GM12873 (cell line): Measurements from ENCODE around the gene KCNK10.

ENCODE experiments used
- TF ChIP-seq, protein P1 (sequence below): IDR thresholded peaks from 2 replicates; pipeline ENCODE4 v1.5.1; 2012; ENCODE audit warnings: low read depth, mild to moderate bottlenecking, moderate library complexity, low read length, control low read depth; ENCODE audit not compliant: insufficient read depth; ENCODE audit errors: missing control alignments

KCNK10 gene

DNA sequence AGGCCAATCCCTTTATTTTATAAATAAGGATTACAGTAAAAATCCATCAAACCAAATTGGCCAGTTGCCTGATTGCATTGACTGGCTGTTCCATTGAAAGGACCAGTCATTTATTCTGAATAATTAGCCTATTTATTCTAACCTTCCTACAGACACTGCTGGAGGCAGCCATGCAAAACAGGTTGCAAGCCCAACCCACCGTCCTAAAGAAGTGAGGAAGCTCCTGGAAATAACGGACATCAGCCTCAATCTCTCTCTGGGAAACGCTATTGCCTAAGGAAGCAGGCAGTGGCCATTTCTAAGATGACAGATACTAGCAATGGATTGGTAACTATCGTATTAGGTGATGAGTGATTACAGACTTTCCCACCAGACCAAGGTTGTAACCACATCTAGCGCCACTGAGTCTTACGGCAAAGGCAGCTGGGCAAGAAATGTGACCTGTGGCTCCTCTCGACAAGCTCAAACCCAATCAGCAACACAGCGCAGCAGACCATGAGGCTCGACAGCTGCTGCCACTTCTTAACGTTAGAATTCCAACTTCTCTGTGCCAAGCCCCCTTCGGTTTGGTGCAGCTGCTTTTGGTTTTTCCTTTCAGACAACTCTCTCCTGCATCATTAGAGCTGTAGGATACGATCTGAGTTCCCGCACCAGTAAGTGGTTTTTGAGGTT is 134.2 kb downstream of the KCNK10 start:
- TF ChIP-seq, protein P1, sequence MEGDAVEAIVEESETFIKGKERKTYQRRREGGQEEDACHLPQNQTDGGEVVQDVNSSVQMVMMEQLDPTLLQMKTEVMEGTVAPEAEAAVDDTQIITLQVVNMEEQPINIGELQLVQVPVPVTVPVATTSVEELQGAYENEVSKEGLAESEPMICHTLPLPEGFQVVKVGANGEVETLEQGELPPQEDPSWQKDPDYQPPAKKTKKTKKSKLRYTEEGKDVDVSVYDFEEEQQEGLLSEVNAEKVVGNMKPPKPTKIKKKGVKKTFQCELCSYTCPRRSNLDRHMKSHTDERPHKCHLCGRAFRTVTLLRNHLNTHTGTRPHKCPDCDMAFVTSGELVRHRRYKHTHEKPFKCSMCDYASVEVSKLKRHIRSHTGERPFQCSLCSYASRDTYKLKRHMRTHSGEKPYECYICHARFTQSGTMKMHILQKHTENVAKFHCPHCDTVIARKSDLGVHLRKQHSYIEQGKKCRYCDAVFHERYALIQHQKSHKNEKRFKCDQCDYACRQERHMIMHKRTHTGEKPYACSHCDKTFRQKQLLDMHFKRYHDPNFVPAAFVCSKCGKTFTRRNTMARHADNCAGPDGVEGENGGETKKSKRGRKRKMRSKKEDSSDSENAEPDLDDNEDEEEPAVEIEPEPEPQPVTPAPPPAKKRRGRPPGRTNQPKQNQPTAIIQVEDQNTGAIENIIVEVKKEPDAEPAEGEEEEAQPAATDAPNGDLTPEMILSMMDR: no peak

DNA sequence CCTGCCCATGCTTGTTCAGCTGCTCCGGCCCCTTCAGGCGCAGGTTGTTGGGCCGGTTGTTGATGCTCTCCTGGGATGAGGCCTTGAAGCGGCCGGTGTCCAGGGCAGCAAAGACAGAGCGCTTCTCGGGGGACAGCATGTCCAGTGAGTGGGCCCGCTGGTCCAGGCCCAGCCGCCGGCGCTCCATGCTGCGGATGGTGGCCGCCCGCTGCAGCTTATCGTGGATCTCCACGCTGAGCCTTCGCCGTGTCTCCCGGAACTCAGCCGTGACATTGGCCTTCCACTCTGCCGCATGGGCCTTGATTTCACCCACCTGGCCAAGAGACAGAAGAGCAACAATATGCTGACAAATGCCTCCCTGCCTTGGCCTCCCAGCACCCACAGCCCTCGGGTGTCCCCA is 137.2 kb downstream of the KCNK10 start:
- TF ChIP-seq, protein P1: no peak

DNA sequence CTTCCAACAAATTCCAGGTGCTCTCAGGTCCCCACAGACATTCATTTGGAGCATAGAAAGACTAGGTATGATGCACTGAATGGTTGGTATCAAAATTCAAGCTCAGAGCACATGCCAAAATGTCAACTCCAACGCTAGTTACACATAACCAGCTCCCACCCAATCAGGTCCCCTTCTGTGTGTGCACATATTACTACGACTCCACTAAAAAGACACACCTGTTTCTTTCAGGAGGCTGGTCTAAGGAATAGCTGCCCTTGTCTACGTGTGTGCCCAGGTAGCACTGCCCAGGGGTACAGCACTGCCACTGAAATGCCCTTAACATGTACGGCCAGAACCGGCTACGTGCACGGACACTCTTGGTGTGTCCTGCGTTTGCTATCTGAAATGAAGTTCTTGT is 138.1 kb downstream of the KCNK10 start:
- TF ChIP-seq, protein P1: no peak

DNA sequence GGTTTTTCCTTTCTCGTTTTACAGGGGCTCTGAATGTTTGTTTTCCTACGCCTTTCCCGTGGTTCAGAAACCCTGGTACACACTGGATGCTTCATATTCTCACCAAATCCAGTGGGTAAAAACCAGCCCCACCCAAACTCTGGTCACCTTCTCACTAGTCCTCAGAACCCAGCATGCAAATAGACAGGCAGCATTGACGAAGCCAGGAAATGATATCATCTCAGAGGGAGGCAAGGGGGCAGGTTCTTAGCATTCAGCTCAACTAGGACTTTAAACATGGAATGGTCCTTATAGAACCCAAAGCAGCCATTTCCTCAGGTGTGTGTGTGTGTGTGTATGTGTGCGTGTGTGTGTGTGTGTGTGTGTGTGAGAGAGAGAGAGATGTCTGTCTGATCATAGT is 142.0 kb downstream of the KCNK10 start:
- TF ChIP-seq, protein P1: no peak

DNA sequence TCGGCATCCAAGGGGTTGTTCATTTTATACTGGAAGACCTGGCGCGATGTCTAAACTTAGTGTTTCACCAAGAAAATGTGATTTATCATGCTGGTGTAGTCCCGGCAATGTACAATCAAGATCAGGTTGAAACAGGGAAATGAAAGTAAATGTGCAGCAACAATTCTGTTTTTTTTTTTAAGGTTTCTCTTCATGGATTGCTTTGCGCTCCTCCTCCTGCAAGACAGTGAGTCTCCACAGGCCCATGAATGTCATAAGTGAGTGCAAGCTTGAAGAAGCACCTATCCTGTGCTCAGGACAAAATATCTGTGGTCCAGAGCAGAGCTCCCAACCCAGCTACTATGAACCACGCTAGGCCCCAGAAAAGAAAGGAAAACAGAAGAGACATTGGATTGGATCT is 143.4 kb downstream of the KCNK10 start:
- TF ChIP-seq, protein P1: no peak

DNA sequence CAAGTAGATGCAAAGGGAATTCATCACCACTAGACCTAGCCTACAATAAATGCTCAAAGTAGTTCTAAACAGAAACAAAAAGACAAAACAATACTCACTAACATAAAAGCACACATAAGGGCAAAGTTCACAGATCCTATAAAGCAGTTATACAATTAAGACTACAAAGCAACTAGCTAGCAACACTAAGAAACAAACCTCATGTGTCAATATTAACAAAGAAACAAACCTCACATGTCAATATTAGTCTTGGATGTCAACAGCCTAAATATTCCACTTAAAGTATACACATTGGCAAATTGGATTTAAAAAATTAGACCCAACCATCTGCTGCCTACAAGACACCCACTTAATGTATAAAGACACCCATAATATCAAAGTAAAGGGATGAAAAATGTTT is 152.7 kb downstream of the KCNK10 start:
- TF ChIP-seq, protein P1: no peak

DNA sequence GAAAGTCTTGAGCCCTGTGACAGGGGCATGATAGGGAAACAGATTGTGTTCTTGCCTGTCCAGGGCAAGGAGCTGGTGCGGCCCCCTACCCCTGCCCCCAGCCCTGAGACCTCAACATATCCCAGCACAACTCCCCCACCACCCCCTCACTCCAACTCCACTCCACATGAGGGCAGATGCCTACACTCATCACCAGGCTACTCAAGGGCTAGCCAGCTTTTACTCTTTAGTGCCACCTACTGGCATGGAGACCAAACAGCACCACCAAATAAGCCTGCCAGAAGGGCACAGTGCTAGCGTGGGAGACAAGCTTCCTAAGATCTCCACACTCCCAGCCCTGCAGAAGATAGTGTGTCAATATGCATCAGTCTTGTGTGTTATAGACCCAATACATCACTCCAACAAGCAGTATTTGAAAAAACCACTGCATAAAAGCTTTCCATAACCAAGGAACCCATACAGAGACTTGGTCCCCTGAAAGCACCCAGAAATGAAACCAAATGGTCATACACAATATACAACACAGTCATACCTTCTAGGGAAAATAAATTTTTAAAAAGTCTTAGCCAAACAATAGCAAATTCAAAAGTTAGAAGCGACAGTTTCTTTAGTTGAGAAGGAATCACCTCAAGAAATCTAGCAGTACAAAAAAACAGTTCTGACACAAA is 154.4 kb downstream of the KCNK10 start:
- TF ChIP-seq, protein P1: peak; percentile 96
